ENCODE measurements around the gene HMCN2. TPM values are rescaled to one million over a fixed set of nuclear protein-coding genes. Genes with fewer than 3 reads are reported as not detected.
"Not testable (repeated sequence)": the region's sequence is repeated elsewhere in the genome, so short reads cannot be mapped to it uniquely, and the experiment has no call there.

The HMCN2 gene
- total RNA-seq, 1 donor from 2014 or later, result 7.8 TPM

DNA sequence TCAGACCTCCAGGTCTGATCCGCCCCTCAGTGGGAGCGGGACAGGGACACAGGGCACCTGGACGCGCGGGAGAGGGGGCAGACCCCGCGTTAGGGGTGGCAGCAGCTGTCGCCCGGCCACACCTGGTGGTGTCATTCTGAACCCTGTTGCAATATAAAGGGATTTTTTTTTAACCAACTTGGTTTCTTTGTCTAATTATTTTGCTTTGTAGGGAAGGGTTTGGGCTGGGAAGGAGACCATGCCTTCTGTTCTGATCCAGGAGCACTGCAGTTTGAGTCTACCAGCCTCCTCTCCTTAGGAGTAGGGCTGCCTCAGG lies 168.3 kb downstream of the HMCN2 start:
- intact Hi-C loops (cut with DNase I), result no loop called here
- Histone ChIP-seq H3K27me3 (peaks cover 27% of the 10 kb centered on the region), H3K27ac (no peak overlapping the region), H3K4me3 (no peak overlapping the region), H3K9me3 (no peaks in the 10 kb centered on the region), H3K36me3 (no peaks in the 10 kb centered on the region), H3K4me1 (peaks cover 5% of the 10 kb centered on the region)
- TF ChIP-seq, protein P1, sequence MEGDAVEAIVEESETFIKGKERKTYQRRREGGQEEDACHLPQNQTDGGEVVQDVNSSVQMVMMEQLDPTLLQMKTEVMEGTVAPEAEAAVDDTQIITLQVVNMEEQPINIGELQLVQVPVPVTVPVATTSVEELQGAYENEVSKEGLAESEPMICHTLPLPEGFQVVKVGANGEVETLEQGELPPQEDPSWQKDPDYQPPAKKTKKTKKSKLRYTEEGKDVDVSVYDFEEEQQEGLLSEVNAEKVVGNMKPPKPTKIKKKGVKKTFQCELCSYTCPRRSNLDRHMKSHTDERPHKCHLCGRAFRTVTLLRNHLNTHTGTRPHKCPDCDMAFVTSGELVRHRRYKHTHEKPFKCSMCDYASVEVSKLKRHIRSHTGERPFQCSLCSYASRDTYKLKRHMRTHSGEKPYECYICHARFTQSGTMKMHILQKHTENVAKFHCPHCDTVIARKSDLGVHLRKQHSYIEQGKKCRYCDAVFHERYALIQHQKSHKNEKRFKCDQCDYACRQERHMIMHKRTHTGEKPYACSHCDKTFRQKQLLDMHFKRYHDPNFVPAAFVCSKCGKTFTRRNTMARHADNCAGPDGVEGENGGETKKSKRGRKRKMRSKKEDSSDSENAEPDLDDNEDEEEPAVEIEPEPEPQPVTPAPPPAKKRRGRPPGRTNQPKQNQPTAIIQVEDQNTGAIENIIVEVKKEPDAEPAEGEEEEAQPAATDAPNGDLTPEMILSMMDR (IDR thresholded peaks at IDR 0.05), result no peak
- no peak for DNase-seq
- no peak for ATAC-seq

DNA sequence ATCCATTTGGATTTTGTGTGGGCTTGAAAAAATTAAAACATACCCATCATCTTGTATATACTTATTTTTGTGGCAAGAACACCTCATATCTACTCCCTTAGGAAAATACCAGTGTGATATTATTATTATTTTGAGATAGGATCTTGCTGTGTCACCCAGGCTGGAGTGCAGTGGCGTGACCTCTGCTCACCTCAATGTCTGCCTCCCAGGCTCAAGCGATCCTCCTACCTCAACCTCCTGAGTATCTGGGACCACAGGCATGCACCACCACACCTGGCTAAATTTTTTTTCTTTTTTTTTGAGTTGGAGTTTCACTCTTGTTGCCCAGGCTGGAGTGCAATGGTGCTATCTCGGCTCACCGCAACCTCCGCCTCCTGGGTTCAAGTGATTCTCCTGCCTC lies 169.1 kb downstream of the HMCN2 start:
- DNase-seq; H3K4me3 ChIP-seq; H3K36me3 ChIP-seq; intact Hi-C loops (cut with DNase I); H3K4me1 ChIP-seq; H3K9me3 ChIP-seq; ATAC-seq; H3K27ac ChIP-seq: not testable (repeated sequence)
- peaks cover 27% of the 10 kb centered on the region for H3K27me3 ChIP-seq

DNA sequence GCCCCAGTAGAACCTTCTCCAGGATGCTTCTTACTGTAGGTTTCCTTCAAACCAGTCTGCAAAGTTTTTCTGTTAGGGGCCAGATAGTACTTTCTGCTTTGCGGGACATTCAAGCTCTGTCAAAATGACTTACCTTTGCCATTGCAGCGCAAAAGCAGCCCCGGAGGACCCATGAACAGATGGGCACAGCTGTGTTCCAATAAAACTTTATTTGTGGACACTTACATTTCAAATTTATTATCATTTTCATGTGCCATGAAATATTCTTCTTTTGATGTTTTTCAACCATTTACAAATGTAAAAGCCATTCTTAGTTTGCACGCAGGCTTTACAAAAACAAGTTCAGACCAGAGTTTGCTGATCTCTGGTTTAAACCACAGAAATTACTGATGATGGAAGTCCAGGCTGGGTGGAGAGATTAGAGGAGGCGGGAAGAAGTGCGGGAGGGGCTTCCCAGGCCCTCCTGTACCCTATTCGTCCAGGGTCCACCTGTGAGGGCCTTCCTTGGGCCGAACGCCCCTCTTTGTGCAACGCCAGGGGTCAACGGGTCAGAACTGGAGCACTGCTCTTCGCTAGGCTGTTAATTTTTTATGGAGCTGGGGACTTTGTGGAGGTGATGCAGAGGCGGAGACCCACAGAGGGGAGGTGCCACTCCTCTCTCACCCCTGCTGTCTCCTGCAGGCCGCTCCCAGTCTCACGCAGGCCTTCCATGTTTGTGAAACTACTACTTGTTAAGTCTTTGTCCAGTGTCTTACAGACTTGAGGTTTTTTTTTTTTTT lies 171.6 kb downstream of the HMCN2 start:
- ATAC-seq (no peak), DNase-seq (no peak)
- H3K4me3 ChIP-seq, result no peak overlapping the region
- peaks cover 5% of the 10 kb centered on the region for H3K4me1 ChIP-seq
- TF ChIP-seq, protein P1 (IDR thresholded peaks at IDR 0.05), result no peak
- H3K27me3 ChIP-seq, result peaks cover 24% of the 10 kb centered on the region
- intact Hi-C loops (cut with DNase I), result no loop called here
- peaks cover 7% of the 10 kb centered on the region for H3K9me3 ChIP-seq
- H3K27ac ChIP-seq, result no peak overlapping the region
- H3K36me3 ChIP-seq, result no peaks in the 10 kb centered on the region

DNA sequence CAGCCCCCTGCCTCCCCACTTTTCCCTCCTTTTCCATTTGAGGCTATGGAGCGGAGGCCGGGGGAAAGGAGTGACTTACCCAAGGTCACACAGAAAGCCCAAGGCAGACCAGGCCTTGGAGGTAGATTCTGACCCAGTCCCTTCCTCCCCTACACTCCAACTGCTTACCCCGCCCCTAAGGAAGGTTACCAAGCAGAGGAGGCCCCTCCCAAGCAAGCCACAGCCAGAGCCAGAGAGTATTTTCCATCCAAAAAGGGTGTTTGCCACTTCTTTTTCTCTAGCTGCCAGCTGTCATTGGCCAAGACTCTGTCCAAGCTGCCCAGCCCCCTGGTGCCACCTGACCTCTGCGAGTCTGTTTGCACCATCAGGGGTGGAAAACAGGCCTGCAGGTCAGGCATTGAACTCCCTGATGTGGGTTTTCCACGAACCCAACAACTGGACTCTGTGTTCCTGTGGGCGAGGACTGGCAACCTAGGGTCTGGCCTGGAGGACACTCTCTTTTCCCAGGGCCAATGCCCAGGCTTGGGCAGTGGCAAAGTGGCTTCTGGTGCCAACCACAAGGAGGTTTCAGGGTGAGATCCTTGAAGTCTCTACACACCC lies 172.9 kb downstream of the HMCN2 start:
- Histone ChIP-seq H3K27me3 (peaks cover 13% of the 10 kb centered on the region), H3K4me3 (no peak overlapping the region), H3K27ac (no peak overlapping the region), H3K4me1 (no peaks in the 10 kb centered on the region), H3K36me3 (no peaks in the 10 kb centered on the region), H3K9me3 (peaks cover 7% of the 10 kb centered on the region)
- TF ChIP-seq, protein P1 (IDR thresholded peaks at IDR 0.05), result no peak
- intact Hi-C loops (cut with DNase I), result no loop called here
- DNase-seq, result no peak
- no peak for ATAC-seq

DNA sequence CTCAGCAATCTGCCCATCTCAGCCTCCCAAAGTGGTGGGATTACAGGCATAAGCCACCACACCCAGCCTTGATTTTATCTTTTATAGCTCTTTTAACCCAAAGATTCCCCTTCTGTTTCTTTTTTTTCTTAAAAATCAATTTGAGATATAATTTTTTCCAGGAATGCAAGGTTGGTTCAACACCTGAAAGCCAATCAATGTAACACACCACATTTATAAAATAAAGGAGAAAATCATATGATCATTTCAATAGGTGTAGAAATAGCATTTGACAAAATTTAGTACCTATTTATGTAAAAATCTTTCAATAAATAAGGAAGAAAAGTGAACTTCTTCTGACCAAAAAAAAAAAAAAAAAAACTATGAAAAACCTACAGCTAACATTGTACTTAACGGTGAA lies 175.5 kb downstream of the HMCN2 start:
- H3K4me1 ChIP-seq, result peaks cover 10% of the 10 kb centered on the region
- intact Hi-C loops (cut with DNase I), result no loop called here
- peaks cover 7% of the 10 kb centered on the region for H3K9me3 ChIP-seq
- DNase-seq (no peak), ATAC-seq (no peak)
- TF ChIP-seq, protein P1 (IDR thresholded peaks at IDR 0.05), result no peak
- H3K4me3 ChIP-seq, result no peak overlapping the region
- H3K36me3 ChIP-seq, result no peaks in the 10 kb centered on the region
- H3K27me3 ChIP-seq, result no peaks in the 10 kb centered on the region
- no peak overlapping the region for H3K27ac ChIP-seq

DNA sequence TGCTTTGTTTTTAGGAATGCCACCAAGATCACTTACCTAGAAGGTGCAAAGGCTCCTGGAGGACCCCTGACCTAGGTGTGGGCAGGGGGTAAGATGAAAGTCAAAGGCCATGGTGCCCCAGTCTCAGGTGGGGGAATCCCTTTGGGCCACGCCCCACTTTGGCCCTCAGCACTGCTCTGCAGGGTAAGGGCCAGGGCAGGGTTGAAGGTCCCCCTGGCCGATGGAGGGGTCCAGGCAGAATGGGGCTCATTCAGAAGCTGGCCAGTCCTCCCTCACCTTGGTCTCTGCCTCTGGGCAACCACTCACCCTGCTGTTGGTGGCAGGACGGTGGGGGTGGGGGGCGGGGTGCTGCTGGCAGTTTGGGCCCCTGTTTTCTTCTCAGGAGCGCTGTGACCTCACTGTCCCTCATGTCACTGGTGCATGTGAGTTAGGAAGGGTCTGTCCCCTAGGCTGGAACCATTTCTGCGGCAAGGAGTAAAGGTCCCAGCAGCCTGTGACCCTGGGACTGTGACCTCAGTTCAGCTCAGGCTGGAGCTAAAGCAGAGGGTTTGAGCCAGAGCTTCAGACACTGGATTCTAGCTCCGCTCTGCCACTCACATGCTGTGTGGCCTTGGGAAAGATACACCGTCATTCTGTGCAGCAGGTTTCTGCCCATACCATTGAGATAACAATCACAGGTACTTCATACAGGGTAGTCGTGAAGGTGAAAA lies 177.3 kb downstream of the HMCN2 start:
- Histone ChIP-seq H3K27ac (no peak overlapping the region), H3K36me3 (no peaks in the 10 kb centered on the region)
- intact Hi-C loops (cut with DNase I), result no loop called here

More for the DNA sequence above, 177.3 kb downstream of the HMCN2 start:
- TF ChIP-seq, protein P1 (IDR thresholded peaks at IDR 0.05), result no peak
- ATAC-seq (no peak), DNase-seq (no peak)
- Histone ChIP-seq H3K4me1 (peaks cover 29% of the 10 kb centered on the region), H3K4me3 (no peak overlapping the region), H3K9me3 (peaks cover 7% of the 10 kb centered on the region), H3K27me3 (no peaks in the 10 kb centered on the region)
